Measurements from ENCODE around the gene ZBTB38.
A peak's percentile ranks its signal among the peaks of the same experiment; 100 is the strongest.

The ZBTB38 gene

GRCh38 chr3:141343865-141344271 lies 24.4 kb upstream of the ZBTB38 start:
- DNase-seq (ENCODE audit: low read depth), result no peak
- no peak overlapping the region for H3K4me3 ChIP-seq (ENCODE audit: low read depth, low read length)
- TF ChIP-seq POLR2A (IDR thresholded peaks at IDR 0.05; ENCODE audit: extremely low read depth, insufficient read length) (no peak), MYC (IDR thresholded peaks at IDR 0.05; ENCODE audit: low read depth, low read length) (no peak)

GRCh38 chr3:141345528-141345927 lies 22.8 kb upstream of the ZBTB38 start:
- H3K4me3 ChIP-seq (ENCODE audit: low read depth, low read length), result no peak overlapping the region
- DNase-seq (ENCODE audit: low read depth), result no peak
- TF ChIP-seq POLR2A (IDR thresholded peaks at IDR 0.05; ENCODE audit: extremely low read depth, insufficient read length) (no peak), MAX (IDR thresholded peaks at IDR 0.05; ENCODE audit: low read depth, low read length) (no peak), MYC (IDR thresholded peaks at IDR 0.05; ENCODE audit: low read depth, low read length) (no peak), CTCF (IDR thresholded peaks at IDR 0.05; ENCODE audit: low read depth, low read length) (no peak)

- DNase-seq (ENCODE audit: low read depth), result no peak
- H3K4me3 ChIP-seq (ENCODE audit: low read depth, low read length), result no peak overlapping the region
- TF ChIP-seq POLR2A (IDR thresholded peaks at IDR 0.05; ENCODE audit: extremely low read depth, insufficient read length) (no peak), MAX (IDR thresholded peaks at IDR 0.05; ENCODE audit: low read depth, low read length) (no peak), CTCF (IDR thresholded peaks at IDR 0.05; ENCODE audit: low read depth, low read length) (no peak), MYC (IDR thresholded peaks at IDR 0.05; ENCODE audit: low read depth, low read length) (no peak)
These were observed 22.3 kb upstream of the ZBTB38 start for GRCh38 chr3:141346007-141346406.

DNA sequence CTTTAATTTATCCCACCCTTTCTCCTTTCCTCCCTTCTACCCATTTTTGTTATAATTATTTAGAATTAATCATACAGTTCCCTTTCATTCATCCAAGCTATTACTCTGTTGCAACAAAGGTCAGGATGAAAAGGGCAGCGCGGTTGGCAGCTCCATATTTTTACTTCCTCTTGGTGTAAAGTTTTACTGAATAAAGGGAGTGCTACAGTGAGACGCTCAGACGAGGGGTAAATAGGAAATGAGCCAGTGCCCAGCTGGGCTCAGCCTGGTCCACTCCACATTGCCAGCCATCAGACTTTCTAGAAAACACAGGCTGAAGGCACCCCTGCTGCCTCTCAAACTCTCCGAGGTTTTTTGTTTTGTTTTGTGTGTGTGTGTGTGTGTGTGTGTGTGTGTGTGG lies 21.9 kb upstream of the ZBTB38 start:
- H3K4me3 ChIP-seq (ENCODE audit: low read depth, low read length), result no peak overlapping the region
- DNase-seq (ENCODE audit: low read depth), result peak; percentile 67
- no peak for TF ChIP-seq POLR2A (IDR thresholded peaks at IDR 0.05; ENCODE audit: extremely low read depth, insufficient read length)
- no peak for TF ChIP-seq CTCF (IDR thresholded peaks at IDR 0.05; ENCODE audit: low read depth, low read length)
- TF ChIP-seq MYC (IDR thresholded peaks at IDR 0.05; ENCODE audit: low read depth, low read length), result no peak
- TF ChIP-seq MAX (IDR thresholded peaks at IDR 0.05; ENCODE audit: low read depth, low read length), result no peak

GRCh38 chr3:141346839-141347238 lies 21.5 kb upstream of the ZBTB38 start:
- H3K4me3 ChIP-seq (ENCODE audit: low read depth, low read length), result no peak overlapping the region
- no peak for DNase-seq (ENCODE audit: low read depth)
- TF ChIP-seq MYC (IDR thresholded peaks at IDR 0.05; ENCODE audit: low read depth, low read length) (no peak), POLR2A (IDR thresholded peaks at IDR 0.05; ENCODE audit: extremely low read depth, insufficient read length) (no peak), MAX (IDR thresholded peaks at IDR 0.05; ENCODE audit: low read depth, low read length) (no peak), CTCF (IDR thresholded peaks at IDR 0.05; ENCODE audit: low read depth, low read length) (no peak)

GRCh38 chr3:141348837-141349236 lies 19.5 kb upstream of the ZBTB38 start:
- TF ChIP-seq CTCF (IDR thresholded peaks at IDR 0.05; ENCODE audit: low read depth, low read length) (no peak), MYC (IDR thresholded peaks at IDR 0.05; ENCODE audit: low read depth, low read length) (no peak), MAX (IDR thresholded peaks at IDR 0.05; ENCODE audit: low read depth, low read length) (no peak), POLR2A (IDR thresholded peaks at IDR 0.05; ENCODE audit: extremely low read depth, insufficient read length) (no peak)
- no peak for DNase-seq (ENCODE audit: low read depth)
- no peak overlapping the region for H3K4me3 ChIP-seq (ENCODE audit: low read depth, low read length)

Data from NB4 (cell line).